ENCODE data around the gene LAMA2.

Gene LAMA2

GRCh38 chr6:129210684-129211083 lies 327.7 kb downstream of the LAMA2 start:
- FAIRE-seq: no peak
- no peak for DNase-seq (ENCODE audit: low spot score)

GRCh38 chr6:129211626-129212025 lies 328.7 kb downstream of the LAMA2 start:
- DNase-seq (ENCODE audit: low spot score) (no peak), FAIRE-seq (no peak)

GRCh38 chr6:129212081-129212480 lies 329.1 kb downstream of the LAMA2 start:
- FAIRE-seq: no peak
- no peak for DNase-seq (ENCODE audit: low spot score)

GRCh38 chr6:129215246-129215645 lies 332.3 kb downstream of the LAMA2 start:
- DNase-seq (ENCODE audit: low spot score) (no peak), FAIRE-seq (no peak)

GRCh38 chr6:129215916-129216520 lies 333.1 kb downstream of the LAMA2 start:
- DNase-seq (ENCODE audit: low spot score): no peak
- no peak for FAIRE-seq

GRCh38 chr6:129217701-129218100 lies 334.8 kb downstream of the LAMA2 start:
- FAIRE-seq (no peak), DNase-seq (ENCODE audit: low spot score) (no peak)

GRCh38 chr6:129233458-129234134 lies 350.7 kb downstream of the LAMA2 start:
- DNase-seq (ENCODE audit: low spot score): no peak
- no peak for FAIRE-seq

GRCh38 chr6:129235167-129236000 lies 352.4 kb downstream of the LAMA2 start:
- no peak for DNase-seq (ENCODE audit: low spot score)
- FAIRE-seq: no peak

GRCh38 chr6:129236001-129236517 lies 353.1 kb downstream of the LAMA2 start:
- FAIRE-seq (no peak), DNase-seq (ENCODE audit: low spot score) (no peak)

- FAIRE-seq (no peak), DNase-seq (ENCODE audit: low spot score) (no peak)
Measured at GRCh38 chr6:129238991-129239390, 356.1 kb downstream of the LAMA2 start.

GRCh38 chr6:129239825-129240491 lies 357.0 kb downstream of the LAMA2 start:
- FAIRE-seq (no peak), DNase-seq (ENCODE audit: low spot score) (no peak)

- no peak for DNase-seq (ENCODE audit: low spot score)
- no peak for FAIRE-seq
Measured at GRCh38 chr6:129240492-129240853, 357.5 kb downstream of the LAMA2 start.

- FAIRE-seq (no peak), DNase-seq (ENCODE audit: low spot score) (no peak)
Measured at GRCh38 chr6:129242546-129242945, 359.6 kb downstream of the LAMA2 start.

- FAIRE-seq: no peak
Measured at GRCh38 chr6:129243377-129243776, 360.4 kb downstream of the LAMA2 start.

GRCh38 chr6:129248946-129249345 lies 366.0 kb downstream of the LAMA2 start:
- DNase-seq (ENCODE audit: low spot score): no peak
- no peak for FAIRE-seq

More at GRCh38 chr6:129243377-129243776, 360.4 kb downstream of the LAMA2 start:
- DNase-seq (ENCODE audit: low spot score): no peak

- DNase-seq (ENCODE audit: low spot score) (peak; percentile 60), FAIRE-seq (no peak)
Measured at GRCh38 chr6:129251669-129252376, 368.9 kb downstream of the LAMA2 start.

GRCh38 chr6:129252377-129253071 lies 369.6 kb downstream of the LAMA2 start:
- FAIRE-seq: no peak
- DNase-seq (ENCODE audit: low spot score): no peak

GRCh38 chr6:129253242-129253641 lies 370.3 kb downstream of the LAMA2 start:
- DNase-seq (ENCODE audit: low spot score) (no peak), FAIRE-seq (no peak)

GRCh38 chr6:129253727-129254126 lies 370.8 kb downstream of the LAMA2 start:
- DNase-seq (ENCODE audit: low spot score): no peak
- no peak for FAIRE-seq

- no peak for DNase-seq (ENCODE audit: low spot score)
- no peak for FAIRE-seq
Measured at GRCh38 chr6:129257196-129257595, 374.3 kb downstream of the LAMA2 start.
